Measurements from ENCODE around the gene CYP2F1. TPM values are rescaled to one million over a fixed set of nuclear protein-coding genes. Genes with fewer than 3 reads are reported as not detected.
"Not testable (repeated sequence)": the region's sequence is repeated elsewhere in the genome, so short reads cannot be mapped to it uniquely, and the experiment has no call there.

Gene CYP2F1
- under 0.01 TPM for total RNA-seq

GRCh38 chr19:41114132-41114531 lies at the start of gene CYP2F1:
TSS of gene CYP2F1 (plus strand) at chr19:41114432. CDS start at chr19:41116189, 1,757 bp downstream.
- DNase-seq (ENCODE audit: low read depth in 2 of 3, low spot score in 2 of 3) = no peak

- DNase-seq (ENCODE audit: low read depth in 2 of 3, low spot score in 2 of 3) = no peak
Measured at GRCh38 chr19:41064974-41065569, 49.2 kb upstream of the CYP2F1 start.

- no peak for DNase-seq (ENCODE audit: low read depth in 2 of 3, low spot score in 2 of 3)
Measured at GRCh38 chr19:41076286-41076685, 37.9 kb upstream of the CYP2F1 start.

- no peak for DNase-seq (ENCODE audit: low read depth in 2 of 3, low spot score in 2 of 3)
Measured at GRCh38 chr19:41083516-41083915, 30.7 kb upstream of the CYP2F1 start.

- DNase-seq (ENCODE audit: low read depth in 2 of 3, low spot score in 2 of 3) = no peak
Measured at GRCh38 chr19:41085748-41086415, 28.4 kb upstream of the CYP2F1 start.

- DNase-seq (ENCODE audit: low read depth in 2 of 3, low spot score in 2 of 3) = no peak
Measured at GRCh38 chr19:41088151-41088550, 26.1 kb upstream of the CYP2F1 start, which contains the start of gene CYP2A13. TSS of gene CYP2A13 (plus strand) at chr19:41088451. CDS start at chr19:41088472, 21 bp downstream.

GRCh38 chr19:41089959-41090358 lies 24.3 kb upstream of the CYP2F1 start:
- no peak for DNase-seq (ENCODE audit: low read depth in 2 of 3, low spot score in 2 of 3)

GRCh38 chr19:41095703-41096102 lies 18.5 kb upstream of the CYP2F1 start:
- DNase-seq (ENCODE audit: low read depth in 2 of 3, low spot score in 2 of 3) = no peak

GRCh38 chr19:41096353-41096752 lies 17.9 kb upstream of the CYP2F1 start:
- DNase-seq (ENCODE audit: low read depth in 2 of 3, low spot score in 2 of 3) = no peak

GRCh38 chr19:41097302-41097701 lies 16.9 kb upstream of the CYP2F1 start:
- DNase-seq (ENCODE audit: low read depth in 2 of 3, low spot score in 2 of 3) = no peak

- DNase-seq (ENCODE audit: low read depth in 2 of 3, low spot score in 2 of 3) = no peak
Measured at GRCh38 chr19:41098762-41099161, 15.5 kb upstream of the CYP2F1 start.

- not testable (repeated sequence) for DNase-seq (ENCODE audit: low read depth in 2 of 3, low spot score in 2 of 3)
Measured at GRCh38 chr19:41102210-41102609, 12.0 kb upstream of the CYP2F1 start.

GRCh38 chr19:41106177-41106576 lies 8.1 kb upstream of the CYP2F1 start:
- no peak for DNase-seq (ENCODE audit: low read depth in 2 of 3, low spot score in 2 of 3)

GRCh38 chr19:41111296-41111695 lies 2.9 kb upstream of the CYP2F1 start:
- DNase-seq (ENCODE audit: low read depth in 2 of 3, low spot score in 2 of 3) = no peak

- no peak for DNase-seq (ENCODE audit: low read depth in 2 of 3, low spot score in 2 of 3)
Measured at GRCh38 chr19:41111750-41112295, 2.4 kb upstream of the CYP2F1 start.

GRCh38 chr19:41112728-41113290 lies 1.4 kb upstream of the CYP2F1 start:
- no peak for DNase-seq (ENCODE audit: low read depth in 2 of 3, low spot score in 2 of 3)

- no peak for DNase-seq (ENCODE audit: low read depth in 2 of 3, low spot score in 2 of 3)
Measured at GRCh38 chr19:41116261-41116660, 2.0 kb downstream of the CYP2F1 start.

GRCh38 chr19:41120929-41121911 lies 7.0 kb downstream of the CYP2F1 start:
- peak; percentile 66 to 91 (median 73) for DNase-seq (ENCODE audit: low read depth in 2 of 3, low spot score in 2 of 3)

- not testable (repeated sequence) for DNase-seq (ENCODE audit: low read depth in 2 of 3, low spot score in 2 of 3)
Measured at GRCh38 chr19:41122846-41123245, 8.6 kb downstream of the CYP2F1 start.

- DNase-seq (ENCODE audit: low read depth in 2 of 3, low spot score in 2 of 3) = no peak
Measured at GRCh38 chr19:41123716-41124294, 9.6 kb downstream of the CYP2F1 start.
